Activated CD8-positive, alpha-beta memory T cell treated with anti-CD3 and anti-CD28 coated beads for 1 hour (primary cell): ENCODE measurements around the gene CDK11A.
A peak's percentile ranks its signal among the peaks of the same experiment; 100 is the strongest.
"Not testable (repeated sequence)": the region's sequence is repeated elsewhere in the genome, so short reads cannot be mapped to it uniquely, and the experiment has no call there.

Experiments
- DNase-seq, 2 donors: peaks; one replicate each; pipeline ENCODE4 v3.0.0-alpha.2; 2020; ENCODE audit warnings: low read depth in 1 of 2; ENCODE audit errors: extremely low read depth in 1 of 2

The CDK11A gene

DNA sequence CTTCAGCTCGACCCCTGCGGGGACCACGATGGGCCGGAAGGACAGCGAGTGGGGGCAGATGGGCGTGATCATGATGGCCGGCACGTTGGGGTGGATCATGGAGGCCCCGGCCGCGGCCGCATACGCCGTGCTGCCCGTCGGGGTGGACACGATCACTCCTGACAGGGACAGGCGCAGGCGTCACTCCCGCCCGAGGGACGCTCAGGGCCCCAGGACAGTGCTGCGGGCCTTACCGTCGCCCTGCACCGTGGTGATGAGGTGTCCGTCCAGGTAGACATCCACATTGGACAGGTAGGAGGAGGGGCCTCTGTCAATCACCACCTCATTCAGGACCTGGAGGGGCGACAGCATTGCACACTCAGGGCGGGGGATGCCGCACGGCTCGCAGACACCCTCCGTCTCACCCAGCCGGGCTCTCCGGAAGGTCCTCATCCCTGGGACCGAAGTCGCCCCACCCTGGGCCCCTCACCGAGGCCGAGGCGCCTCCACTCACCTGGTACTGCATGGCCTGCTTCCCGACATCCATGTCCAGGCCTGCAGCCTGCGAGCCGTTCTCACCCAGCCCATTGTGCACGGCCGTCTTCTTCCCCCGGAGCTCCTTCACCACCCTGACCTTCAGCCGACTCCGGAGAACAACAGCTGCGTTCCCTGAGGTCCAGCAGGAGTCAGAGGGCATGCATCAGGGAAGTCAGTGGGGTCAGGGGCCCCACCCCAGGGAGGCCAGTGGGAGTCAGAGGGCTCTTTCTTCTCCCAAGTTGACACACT, 30.1 kb upstream of the CDK11A start:
- no peak for DNase-seq

DNA sequence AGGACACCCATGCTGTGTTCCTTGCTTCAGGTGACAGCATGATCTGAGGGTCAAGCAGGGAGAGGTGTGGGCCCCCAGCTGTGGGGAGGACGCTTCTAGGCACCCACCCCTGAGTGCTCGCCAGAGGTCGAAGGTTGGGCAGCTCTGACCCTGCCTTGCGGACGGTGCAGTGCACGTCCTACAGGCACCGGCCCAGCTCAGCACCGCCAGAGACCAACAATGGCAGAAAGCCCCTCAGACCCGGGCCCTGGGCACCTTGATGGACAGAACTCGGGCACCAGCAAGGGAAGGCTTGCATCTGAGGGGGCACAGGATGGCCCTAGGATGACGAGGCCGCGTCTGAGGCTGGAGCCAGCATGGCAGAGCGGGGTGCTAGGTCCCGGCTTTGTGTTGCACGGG, 29.4 kb upstream of the CDK11A start:
- no peak for DNase-seq

DNA sequence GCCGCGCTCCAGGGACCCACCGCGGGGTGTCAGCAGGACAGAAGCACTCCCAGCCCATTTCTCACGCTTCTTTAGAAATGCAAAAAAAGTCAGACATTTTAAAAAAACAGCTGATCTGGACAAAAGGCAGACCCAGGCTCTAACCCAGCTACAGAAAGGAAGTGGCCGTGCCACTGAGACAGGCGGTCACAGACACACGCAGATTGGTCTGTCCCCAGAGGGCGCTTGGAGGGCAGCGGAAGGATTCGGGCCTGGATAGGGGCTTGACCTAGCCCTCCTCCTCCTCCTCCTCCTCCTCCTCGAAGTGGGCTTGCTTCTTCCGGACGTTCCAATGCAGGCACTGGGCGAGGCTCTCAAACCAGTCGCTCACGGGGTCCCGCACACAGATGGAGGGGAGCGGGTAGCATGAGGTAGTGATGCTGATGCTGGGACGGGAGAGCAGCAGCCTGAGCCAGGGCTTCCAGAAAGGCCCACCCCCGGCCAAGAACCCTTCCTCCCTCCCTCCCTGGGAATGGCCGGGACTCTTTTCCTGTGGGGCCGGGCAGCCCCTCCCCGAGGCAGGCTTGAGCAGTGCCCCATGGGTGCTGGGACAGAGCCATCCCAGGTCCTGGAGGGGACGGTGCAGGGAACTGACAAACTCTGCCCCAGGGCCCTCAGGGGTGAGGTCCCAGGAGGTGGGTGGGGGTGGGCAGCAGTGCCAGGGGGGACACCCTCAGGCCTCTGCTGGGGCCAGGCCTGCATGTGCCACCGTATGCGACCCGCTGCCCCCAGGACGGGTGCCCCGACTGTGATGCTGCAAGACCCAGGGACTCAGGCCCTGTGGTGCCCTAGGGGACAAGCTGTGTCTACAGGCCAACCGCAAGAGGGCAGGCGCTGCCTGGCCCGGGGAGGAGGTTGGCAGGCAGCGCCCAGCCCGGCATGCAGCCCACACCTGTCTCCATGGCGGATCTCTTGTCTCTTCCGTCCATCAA, 28.8 kb upstream of the CDK11A start:
- DNase-seq: no peak

DNA sequence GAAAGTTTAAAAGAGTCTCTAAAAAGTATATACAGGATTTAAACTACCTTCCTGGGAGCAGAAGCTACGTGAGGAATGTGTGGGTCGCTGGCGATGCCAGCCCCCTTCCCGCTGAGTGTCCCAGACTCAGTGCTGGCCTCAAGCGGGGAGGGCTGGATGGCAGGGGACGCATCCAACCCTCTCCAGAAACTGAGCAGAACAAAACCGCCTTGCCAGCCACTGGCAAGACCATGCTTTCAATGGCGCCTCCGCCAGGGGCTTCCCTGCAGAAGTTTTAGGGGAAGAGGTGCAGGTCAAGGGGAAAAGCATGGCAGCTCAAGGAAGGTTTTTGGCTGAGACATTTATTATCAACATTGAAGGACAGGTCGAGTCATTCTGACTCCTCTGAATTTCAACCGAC, 28.0 kb upstream of the CDK11A start:
- no peak for DNase-seq

DNA sequence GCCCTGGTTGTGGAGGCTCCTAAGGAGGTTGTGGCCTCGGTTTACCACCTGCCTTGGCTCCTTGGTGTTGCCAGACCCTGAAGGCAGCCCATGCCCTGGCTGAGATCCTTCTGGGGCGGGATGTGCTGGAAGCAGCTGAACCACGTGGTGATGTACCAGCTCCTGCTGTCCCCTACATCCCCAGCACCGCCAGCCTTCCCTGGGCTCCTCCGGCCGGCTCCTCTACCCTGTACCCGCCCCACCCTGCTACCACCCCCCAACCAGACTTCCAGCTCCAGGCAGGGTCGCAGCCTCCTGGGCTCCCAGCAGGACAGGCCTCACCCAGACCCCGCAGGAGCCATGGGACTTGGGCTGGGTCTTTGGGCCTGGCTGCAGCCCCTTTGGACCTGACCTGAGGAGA, 25.8 kb upstream of the CDK11A start:
- DNase-seq: not testable (repeated sequence)

DNA sequence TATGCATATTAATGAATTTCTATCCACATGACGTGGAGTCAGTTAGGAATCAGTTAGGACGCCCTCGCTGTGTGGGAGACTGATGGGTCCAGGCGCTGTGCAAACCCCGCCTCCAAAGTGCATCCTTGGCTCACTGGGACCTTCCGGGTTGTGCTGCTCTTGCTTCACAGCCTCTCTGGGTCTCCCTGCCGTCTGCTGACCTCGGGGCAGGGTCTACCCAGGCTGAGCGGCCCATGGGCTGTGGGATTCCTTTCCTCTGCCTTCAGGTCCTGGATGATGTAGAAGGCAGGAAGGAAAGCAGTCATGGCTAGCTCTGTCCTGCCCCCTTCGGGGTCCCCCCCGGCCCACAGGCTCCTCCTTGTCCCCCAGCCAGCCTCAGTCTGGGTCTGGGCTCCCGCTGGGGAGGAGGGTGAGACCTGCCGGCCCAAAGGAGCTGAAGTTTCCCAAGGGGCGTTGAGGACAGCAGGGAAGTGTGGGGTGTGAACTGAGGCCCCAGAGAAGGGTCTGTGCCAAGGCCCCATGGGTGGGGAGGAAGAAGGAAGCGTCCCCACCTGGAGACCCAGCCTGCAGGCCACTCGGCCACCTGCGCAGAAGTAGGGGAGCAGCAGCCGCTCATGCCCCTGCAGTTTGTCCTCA, 24.6 kb upstream of the CDK11A start:
- DNase-seq: no peak

DNA sequence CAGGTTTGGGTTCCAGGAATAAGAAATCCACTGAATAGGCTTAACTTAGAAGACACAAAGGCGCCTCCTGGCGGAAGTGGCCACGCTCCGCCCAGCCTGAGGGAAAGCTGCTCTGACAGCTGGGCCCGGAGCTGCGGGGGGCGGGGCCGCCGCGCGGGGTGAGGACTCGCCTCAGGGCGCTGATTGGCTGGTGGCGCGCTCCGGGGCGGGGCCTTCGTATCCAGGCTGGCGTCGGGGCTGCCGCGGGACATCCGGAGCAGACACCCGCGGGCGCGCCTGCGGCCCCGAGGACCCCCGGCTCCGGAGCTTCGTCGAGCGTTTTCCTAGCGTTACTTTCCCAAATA, 22.4 kb upstream of the CDK11A start:
- DNase-seq: not testable (repeated sequence)

DNA sequence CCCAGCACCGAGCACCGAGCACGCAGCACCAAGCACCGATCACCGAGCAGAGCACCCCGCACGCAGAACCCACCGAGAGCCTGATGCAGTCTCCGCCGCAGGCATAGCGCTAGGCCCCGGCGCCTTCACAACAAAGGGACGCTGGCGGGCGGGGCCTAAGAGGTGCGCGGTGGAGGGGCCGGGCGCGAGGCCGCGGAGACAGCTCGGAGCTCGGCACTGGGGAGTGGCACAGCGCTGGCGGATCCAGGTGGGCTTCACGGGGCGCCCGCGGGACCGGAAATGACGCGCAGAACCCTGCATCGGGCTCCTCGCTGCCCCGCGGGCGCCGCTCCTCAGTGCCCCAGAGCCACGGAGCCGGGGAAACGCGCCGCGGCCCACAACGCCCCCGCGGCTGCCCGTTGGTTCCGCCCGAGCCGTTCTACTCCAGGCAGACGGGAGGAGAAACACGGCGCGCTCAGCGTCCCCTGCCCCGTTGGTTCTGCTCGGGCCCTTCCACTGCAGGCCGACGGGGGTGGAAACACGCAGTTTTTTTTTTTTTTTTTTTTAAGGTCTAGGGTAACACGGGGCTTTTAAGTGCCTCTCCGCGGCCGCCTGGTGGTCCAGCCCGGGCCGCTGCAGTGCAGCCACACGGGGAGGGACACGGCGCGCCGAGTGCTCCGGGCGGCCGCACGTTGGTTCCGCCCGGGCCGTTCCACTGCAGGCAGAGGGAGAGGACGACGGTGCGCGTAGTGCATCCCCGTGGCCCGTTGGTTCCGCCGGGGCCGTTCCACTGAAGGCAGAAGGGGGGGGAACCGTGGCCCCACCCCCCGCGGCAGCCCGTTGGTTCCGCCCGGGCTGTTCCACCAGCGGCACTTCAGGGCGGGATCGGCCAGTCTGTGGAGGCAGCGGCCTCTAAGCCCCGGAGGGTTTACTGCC, 21.8 kb upstream of the CDK11A start:
- DNase-seq: peak; percentile 32 to 85

DNA sequence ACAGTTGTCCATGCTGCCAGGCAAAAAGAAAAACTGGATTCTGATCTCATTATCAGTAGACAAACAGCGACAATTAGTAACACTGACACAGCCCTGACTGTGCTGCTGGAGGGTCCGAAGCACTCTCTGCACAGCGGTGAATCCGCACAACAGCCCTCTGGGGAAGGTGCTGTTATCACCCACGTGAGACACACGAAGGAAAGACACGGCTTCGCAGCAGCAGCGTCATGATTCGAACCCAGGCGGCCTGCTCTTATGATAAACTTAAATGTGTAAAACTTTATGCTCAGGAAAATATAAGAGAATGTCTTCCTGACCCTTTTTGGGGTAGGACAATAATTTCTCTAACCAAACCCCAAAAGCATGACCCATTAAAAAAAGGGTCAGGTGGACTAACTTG, 18.4 kb upstream of the CDK11A start:
- DNase-seq: not testable (repeated sequence)

DNA sequence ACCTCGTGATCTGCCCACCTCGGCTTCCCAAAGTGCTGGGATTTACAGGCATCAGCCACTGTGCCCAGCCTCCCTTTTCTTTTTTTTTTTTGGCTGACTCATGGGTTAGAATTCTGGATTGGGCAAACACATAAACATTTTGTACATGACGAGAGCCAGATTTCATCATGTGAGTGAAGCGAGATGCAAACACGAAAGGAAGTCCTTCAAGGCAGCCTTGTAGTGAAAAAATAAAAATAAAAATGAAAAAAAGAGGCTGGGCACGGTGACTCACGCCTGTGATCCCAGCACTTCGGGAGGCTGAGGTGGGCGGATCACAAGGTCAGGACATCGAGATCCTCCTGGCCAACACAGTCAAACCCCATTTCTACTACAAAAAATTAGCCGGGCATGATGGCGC, 16.9 kb upstream of the CDK11A start:
- DNase-seq: not testable (repeated sequence)

DNA sequence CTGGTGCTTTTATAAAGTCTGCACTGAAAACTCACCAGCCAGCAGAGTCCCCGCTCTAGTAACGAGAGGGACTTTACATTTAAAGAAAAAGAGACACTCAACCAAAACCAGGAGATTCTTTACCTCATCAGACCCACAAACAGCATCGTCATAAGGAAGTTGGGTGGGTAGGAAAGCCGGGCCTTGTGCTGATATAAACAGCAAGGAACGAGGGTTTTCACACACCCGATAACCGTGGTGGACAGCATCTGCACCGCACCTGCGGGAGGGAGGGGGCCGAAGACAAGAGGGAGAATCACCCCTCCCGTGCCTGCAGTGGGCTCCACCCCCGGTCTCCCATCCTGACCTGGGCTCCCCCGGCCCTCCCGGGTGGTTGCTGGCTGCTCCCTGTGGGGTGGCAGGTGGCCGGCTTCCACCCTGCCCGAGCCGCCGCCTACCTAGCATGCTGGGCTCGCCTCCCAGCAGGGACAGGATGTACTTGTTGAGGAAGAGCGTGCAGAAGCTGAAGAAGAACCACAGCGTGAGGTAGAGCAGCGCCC, 14.7 kb upstream of the CDK11A start:
- DNase-seq: not testable (repeated sequence)

DNA sequence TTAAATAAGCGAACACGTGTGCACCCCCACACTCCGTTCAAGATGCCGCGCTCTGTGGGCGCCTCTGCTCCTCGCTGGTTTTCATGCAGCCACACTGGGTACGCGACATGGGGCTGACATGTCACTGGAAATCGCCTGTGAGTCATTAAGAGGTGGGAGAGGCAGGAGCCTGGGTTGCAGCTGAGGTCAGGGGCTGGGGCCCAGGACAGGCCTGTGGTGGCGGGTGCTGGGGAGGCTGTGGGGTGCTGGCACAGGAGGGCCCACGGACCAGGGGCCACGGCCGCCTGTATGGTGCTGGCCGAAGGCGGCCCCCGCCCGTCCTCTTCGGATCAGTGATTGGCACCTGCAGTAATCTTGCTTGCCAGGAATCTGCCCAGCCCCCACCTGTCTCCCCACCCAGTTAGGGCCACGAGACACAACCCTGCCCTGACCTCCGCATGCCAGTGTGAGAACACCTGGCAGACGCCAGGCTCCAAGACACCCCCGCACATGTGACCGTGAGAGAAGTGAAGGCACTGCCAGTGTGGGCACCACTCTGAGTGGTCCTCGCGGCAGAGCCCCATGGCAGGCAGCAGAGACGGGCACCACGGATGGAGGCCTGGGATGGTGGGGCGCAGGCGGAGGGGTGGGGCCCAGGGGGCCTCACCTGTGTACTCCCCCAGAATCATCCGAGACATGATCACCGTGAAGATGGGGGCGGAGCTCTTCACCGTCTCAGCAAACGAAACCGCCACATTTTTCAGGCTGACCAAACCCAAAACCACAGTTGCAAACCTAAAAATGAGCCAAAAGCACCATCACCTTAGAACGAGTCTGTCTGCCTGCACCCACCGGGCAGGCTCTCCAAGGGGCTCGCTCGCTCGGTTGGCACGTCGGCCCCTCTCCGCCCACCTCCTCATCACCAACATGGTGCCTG, 13.8 kb upstream of the CDK11A start:
- DNase-seq: not testable (repeated sequence)

DNA sequence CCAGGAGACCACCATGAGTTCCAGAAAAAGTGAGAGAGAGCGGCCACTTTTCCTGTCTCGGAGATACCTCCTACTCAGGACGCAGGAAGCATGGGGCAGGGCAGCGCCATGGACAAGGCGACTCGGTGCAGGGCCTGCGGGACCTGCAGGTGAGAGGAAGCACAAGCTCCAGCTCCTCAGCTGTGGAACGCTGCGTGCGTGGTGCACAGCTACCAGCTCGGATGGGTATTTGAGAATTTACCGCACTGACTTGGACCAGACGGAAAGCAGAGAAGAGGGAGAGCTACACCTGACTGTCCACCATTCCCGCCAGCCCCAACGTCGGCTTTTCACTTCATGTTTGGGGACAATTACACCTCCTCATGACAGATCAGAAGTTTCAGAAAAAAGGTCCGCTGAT, 8.2 kb upstream of the CDK11A start:
- no peak for DNase-seq

DNA sequence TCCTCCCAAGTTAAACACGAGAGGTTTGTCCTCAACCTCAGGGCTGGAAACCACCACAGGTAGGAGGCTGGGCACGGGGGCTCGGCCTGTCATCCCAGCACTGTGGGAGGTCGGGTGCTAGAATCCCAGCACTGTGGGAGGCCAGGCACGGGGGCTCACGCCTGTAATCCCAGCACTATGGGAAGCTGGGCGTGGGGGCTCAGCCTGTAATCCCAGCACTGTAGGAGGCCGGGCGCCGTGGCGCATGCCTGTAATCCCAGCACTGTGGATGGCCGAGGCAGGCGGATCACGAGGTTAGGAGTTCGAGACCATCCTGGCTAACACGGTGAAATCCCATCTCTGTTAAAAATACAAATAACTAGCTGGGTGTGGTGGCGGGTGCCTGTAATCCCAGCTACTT, 6.7 kb upstream of the CDK11A start:
- no peak for DNase-seq

DNA sequence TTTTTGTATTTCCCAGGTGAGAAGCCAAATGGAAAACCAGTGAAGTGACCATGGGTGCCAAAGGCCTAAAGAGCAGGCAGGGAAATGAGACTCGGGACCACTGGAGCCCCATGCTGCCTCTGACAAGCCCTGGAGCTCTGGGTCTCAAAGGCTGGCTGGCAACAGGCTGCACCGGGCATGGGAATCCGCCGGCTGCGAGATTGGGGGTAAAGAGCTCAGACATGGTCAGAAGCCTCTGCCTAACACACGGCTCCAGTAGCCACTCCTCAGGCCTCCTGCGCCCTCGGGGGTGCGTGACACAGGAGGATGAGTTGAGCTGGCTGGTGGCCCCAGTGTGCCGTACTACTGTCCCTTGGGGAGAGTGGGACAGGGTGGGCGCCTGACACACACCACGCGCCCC, 6.1 kb upstream of the CDK11A start:
- not testable (repeated sequence) for DNase-seq

DNA sequence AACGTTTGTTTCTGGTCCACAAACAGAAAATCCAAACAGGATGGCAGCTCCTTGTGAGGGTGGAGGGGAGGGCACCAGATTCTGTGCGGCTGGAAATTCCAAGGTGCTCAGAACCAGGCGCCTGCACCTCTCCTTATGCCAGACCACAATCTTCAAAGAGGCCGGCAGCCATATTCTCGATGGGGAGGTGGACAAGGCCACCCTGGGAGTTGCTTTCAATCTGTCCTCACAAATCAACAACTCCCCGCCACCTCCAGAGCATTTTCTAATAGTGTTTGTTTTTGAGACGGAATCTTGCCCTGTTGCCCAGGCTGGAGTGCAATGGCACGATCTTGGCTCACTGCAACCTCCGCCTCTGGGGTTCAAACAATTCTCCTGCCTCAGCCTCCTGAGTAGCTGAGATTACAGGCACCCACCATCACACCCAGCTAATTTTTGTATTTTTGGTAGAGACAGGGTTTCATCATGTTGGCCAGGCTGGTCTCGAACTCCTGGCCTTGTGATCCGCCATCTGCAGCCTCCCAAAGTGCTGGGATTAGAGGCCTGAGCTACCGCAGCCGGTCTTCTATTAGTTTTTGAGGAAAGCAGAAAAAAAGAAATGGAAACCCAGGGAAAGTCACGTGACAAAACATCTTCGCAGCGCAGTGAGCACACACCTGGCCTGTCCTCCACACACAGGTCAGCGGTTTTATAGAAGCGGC, 5.1 kb upstream of the CDK11A start:
- DNase-seq: not testable (repeated sequence)

DNA sequence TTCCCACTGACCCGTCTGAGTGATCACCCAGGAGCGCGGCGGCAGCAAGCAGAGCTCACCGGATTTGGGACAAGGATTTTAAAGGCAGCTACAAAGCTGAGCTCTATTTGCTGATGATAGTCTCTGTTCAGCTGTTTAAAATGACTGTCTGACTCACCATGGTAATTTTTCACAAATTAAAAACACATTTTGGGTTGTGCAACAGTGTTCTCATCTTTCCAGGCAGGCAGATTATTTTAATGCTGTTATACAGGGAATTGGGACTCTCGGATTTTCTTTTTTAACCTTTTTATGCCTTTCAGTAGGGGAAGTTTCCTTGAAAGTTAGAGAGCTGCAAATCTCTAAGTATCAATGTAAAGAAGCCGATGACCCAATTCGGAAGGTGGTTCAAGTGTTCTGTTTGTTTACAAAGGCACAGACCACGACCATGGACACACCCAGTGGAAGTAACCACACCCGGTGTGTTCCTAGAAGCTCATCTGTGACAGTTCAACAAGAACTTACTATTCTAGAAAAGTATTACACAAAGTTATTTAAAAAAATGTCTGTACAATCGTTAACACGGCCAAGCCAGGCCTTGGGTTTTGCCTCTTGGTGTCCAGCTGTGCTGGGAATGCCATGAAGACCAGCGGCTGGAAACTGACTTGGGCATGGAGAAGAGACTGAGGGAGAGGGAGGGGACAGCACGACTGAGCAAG, 4.3 kb upstream of the CDK11A start:
- DNase-seq: not testable (repeated sequence)

DNA sequence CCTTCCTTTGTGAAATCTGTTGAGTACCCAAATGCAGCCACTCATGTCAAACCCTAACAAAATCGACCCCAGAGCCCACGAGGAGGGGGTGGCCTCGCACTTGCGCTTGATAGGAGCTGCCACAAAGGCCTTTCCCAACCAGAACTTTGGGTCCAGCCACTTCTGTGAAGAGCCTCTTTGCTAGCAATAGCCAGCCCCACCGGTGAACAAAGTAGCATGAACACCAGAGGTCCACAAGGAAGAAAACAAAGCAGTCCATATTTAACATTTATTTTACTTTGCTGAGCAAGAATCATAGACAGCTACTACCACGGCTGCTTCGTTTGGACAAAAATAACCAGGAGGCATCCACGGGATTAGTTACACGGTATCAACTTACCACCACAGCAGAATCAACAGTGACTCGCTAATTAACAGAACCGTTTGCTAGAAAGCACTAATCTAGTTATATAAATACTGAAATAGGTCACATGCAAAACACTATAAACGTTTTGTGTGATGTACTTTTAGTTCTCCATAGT, 3.0 kb upstream of the CDK11A start:
- DNase-seq: not testable (repeated sequence)
